ENCODE data around the gene UPP1.
"Not testable (repeated sequence)": the region's sequence is repeated elsewhere in the genome, so short reads cannot be mapped to it uniquely, and the experiment has no call there.

UPP1 gene

DNA sequence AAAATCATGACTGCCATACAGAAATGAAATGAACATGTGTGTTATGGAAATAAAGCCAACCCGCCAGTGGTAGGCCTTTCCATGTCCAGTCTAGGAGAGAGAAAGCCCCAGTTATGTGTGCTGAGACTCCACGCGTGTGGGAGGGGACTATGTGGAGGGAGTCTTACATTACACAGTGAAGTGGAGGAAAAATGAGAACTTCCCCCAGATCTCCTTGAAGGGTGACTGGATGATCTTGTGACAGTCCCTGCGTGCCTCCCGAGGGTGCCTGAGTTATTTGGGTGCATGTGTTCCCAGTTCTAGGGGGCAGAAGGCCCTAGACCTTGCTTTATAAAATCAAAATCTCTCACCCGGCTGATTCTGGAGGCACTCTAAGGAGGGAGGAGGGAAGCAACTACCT, 24.2 kb downstream of the UPP1 start:
- no peak overlapping the region for H3K4me3 ChIP-seq (ENCODE audit: low read depth, low read length)
- TF ChIP-seq, protein P1, sequence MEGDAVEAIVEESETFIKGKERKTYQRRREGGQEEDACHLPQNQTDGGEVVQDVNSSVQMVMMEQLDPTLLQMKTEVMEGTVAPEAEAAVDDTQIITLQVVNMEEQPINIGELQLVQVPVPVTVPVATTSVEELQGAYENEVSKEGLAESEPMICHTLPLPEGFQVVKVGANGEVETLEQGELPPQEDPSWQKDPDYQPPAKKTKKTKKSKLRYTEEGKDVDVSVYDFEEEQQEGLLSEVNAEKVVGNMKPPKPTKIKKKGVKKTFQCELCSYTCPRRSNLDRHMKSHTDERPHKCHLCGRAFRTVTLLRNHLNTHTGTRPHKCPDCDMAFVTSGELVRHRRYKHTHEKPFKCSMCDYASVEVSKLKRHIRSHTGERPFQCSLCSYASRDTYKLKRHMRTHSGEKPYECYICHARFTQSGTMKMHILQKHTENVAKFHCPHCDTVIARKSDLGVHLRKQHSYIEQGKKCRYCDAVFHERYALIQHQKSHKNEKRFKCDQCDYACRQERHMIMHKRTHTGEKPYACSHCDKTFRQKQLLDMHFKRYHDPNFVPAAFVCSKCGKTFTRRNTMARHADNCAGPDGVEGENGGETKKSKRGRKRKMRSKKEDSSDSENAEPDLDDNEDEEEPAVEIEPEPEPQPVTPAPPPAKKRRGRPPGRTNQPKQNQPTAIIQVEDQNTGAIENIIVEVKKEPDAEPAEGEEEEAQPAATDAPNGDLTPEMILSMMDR (IDR thresholded peaks at IDR 0.05; ENCODE audit: low read depth, low read length, missing control alignments) = no peak
- no peaks in the 10 kb centered on the region for H3K27me3 ChIP-seq (replicated peaks)
- peaks cover 8% of the 10 kb centered on the region for H3K36me3 ChIP-seq (replicated peaks)
- in situ Hi-C loops (cut with HindIII; ENCODE audit: low pct_ligation_motif_present, low sequenced_read_pairs) = loop anchor here (25.0 kb wide), 1 partner anchor 126 kb away; the partner anchor contains the start of gene HUS1
- H3K27ac ChIP-seq = no peak overlapping the region
- no peak for DNase-seq

DNA sequence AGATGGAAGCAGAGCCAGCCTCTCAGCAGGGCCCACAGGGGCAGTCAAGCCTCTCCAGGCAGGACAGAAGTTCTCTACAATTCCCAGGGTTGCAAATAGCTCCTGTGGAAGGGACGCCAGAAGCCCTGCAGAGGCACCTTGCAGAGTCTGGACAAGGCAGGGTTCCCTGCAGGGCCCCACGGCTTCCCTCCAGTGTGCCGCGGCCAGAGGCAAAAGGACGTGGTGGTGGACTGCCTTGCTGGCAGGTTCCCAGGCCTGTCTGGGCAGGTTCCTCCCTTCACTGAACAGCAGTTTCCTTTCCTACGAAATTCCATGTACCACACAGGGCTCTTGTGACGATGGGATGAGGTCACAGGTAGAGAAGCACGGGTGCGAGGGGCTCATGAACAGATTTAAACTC, 25.1 kb downstream of the UPP1 start:
- in situ Hi-C loops (cut with HindIII; ENCODE audit: low pct_ligation_motif_present, low sequenced_read_pairs) = loop anchor here (25.0 kb wide), 1 partner anchor 127 kb away; the partner anchor contains the start of gene HUS1
- no peaks in the 10 kb centered on the region for H3K27me3 ChIP-seq (replicated peaks)

DNA sequence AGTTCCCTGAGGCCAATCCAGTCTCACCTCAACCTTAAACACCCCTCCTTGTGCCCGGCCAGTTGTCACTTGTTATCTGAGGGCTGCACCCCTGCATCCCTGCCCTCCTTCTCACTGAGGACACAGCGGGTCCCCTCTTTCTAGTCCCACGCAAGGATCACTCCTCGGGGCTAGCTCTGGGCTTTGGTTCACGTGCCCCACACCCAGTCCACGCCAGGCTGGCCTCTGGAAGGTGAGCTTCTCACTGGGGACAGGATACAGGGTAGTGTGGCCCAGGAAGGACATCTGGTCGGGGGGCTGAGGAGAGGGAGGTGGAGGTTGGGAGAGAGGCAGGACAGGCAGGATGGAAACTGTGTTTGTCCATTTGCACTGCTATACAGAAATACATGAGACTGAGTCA, 25.5 kb downstream of the UPP1 start:
- in situ Hi-C loops (cut with HindIII; ENCODE audit: low pct_ligation_motif_present, low sequenced_read_pairs) = loop anchor here (25.0 kb wide), 1 partner anchor 127 kb away; the partner anchor contains the start of gene HUS1
- Histone ChIP-seq H3K4me3 (ENCODE audit: low read depth, low read length) (no peak overlapping the region), H3K27ac (no peak overlapping the region), H3K27me3 (replicated peaks) (no peaks in the 10 kb centered on the region), H3K36me3 (replicated peaks) (no peaks in the 10 kb centered on the region)
- TF ChIP-seq, protein P1 (IDR thresholded peaks at IDR 0.05; ENCODE audit: low read depth, low read length, missing control alignments) = no peak
- DNase-seq = no peak

More for the DNA sequence above, 25.1 kb downstream of the UPP1 start:
- H3K36me3 ChIP-seq (replicated peaks) = no peaks in the 10 kb centered on the region
- H3K4me3 ChIP-seq (ENCODE audit: low read depth, low read length) = no peak overlapping the region
- no peak for DNase-seq
- TF ChIP-seq, protein P1 (IDR thresholded peaks at IDR 0.05; ENCODE audit: low read depth, low read length, missing control alignments) = no peak
- H3K27ac ChIP-seq = no peak overlapping the region

DNA sequence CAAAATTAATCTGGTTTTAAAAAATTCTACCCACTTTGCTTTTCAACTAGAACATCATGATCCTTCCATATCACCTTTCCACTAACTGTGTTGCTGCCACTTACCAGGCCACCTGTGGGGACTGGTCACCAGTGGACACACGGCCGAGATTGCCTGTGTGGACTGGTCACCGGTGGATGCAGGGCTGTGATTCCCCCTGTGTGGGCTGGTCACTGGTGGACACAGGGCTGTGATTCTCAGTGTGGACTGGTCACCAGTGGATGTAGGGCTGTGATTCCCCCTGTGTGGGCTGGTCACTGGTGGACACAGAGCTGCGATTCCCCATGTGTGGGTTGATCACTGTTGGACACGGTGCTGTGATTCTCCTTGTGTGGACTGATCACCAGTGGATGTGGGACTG, 27.0 kb downstream of the UPP1 start:
- Histone ChIP-seq H3K36me3 (replicated peaks) (no peaks in the 10 kb centered on the region), H3K4me3 (ENCODE audit: low read depth, low read length) (no peak overlapping the region), H3K27ac (no peak overlapping the region), H3K27me3 (replicated peaks) (no peaks in the 10 kb centered on the region)
- no peak for DNase-seq
- TF ChIP-seq, protein P1 (IDR thresholded peaks at IDR 0.05; ENCODE audit: low read depth, low read length, missing control alignments) = no peak
- in situ Hi-C loops (cut with HindIII; ENCODE audit: low pct_ligation_motif_present, low sequenced_read_pairs) = loop anchor here (25.0 kb wide), 1 partner anchor 129 kb away; the partner anchor contains the start of gene HUS1

DNA sequence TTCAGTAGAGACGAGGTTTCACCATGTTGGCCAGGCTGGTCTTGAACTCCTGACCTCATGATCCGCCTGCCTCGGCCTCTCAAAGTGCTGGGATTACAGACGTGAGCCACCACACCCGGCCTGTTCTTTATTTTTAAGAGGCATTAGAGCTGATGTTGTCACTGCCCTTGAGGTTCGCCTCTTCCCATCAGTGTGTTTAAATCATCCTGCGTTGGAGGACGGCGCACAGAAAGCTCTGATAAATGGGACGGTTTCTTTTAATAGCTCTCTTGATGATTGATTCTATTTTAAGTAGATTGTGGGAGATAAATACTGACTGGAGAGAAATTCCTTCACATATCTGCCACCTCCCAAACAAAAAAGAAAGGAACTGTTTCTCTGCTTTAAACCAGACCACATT, 29.0 kb downstream of the UPP1 start:
- no peaks in the 10 kb centered on the region for H3K27me3 ChIP-seq (replicated peaks)
- H3K36me3 ChIP-seq (replicated peaks) = no peaks in the 10 kb centered on the region
- DNase-seq = no peak
- H3K27ac ChIP-seq = no peak overlapping the region
- in situ Hi-C loops (cut with HindIII; ENCODE audit: low pct_ligation_motif_present, low sequenced_read_pairs) = loop anchor here (25.0 kb wide), 1 partner anchor 131 kb away; the partner anchor contains the start of gene HUS1
- H3K4me3 ChIP-seq (ENCODE audit: low read depth, low read length) = no peak overlapping the region
- TF ChIP-seq, protein P1 (IDR thresholded peaks at IDR 0.05; ENCODE audit: low read depth, low read length, missing control alignments) = no peak

DNA sequence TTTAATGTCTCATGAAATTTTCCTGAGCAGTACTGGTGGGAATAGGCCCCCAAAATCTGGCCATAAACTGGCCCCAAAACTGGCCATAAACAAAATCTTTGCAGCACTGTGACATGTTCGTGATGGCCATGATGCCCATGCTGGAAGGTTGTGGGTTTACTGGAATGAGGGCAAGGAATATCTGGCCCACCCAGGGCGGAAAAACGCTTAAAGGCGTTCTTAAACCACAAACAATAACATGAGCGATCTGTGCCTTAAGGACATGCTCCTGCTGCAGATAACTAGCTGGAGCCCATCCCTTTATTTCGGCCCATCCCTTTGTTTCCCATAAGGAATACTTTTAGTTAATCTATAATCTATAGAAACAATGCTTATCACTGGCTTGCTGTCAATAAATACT, 31.5 kb downstream of the UPP1 start:
- not testable (repeated sequence) for H3K36me3 ChIP-seq (replicated peaks); H3K27me3 ChIP-seq (replicated peaks); H3K4me3 ChIP-seq (ENCODE audit: low read depth, low read length); H3K27ac ChIP-seq; DNase-seq
- in situ Hi-C loops (cut with HindIII; ENCODE audit: low pct_ligation_motif_present, low sequenced_read_pairs) = loop anchor here (25.0 kb wide), 1 partner anchor 133 kb away; the partner anchor contains the start of gene HUS1
